GM19025 (cell line): ENCODE measurements around the gene PEX11A.

Experiments
- ATAC-seq: cut with Tn5 transposase; IDR thresholded peaks from one replicate; pipeline ENCODE4 v1.9.1; 2021; ENCODE audit warnings: mild to moderate bottlenecking, low read depth, moderate library complexity; ENCODE audit not compliant: unreplicated experiment

PEX11A gene

DNA sequence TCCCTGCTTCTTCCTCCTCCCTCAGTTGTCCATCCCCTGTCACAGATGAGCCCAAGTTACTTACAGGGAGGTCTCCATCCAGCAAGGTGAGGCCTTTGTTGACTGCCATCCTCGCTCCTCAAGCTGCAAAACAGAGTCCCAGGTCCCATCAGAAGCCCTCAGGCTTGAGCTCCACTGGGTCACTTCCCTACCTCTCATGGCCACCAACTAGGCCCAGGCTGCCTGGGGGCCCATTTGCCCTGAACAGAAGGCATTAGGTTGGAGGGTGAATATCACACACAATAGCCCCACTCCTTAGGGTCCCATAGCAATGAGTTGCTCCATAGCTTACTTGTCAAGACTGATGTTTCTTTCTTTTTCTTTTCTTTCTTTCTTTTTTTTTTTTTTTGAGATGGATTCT is 13.2 kb downstream of the PEX11A start:
- ATAC-seq = no peak

GRCh38 chr15:89675606-89676005 is 14.9 kb downstream of the PEX11A start:
- no peak for ATAC-seq

DNA sequence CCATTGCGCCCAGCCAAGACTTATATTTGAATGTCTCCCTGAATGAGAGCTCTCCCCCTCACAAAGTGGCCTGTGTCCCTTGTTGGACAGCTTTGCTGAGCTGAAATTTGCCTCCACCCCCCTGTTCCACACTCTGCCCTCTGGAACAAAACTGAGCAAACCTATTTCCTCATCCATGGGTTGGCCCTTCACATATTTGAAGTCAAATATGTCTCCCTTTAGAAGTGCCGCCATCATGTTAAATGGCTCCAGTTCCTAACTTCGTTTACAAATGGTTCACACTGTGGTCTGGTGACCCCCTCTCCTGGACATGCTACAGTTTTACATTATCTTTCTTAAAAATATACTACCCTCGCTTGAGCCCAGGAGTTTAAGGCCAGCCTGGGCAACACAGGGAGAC is 16.0 kb downstream of the PEX11A start:
- no peak for ATAC-seq

DNA sequence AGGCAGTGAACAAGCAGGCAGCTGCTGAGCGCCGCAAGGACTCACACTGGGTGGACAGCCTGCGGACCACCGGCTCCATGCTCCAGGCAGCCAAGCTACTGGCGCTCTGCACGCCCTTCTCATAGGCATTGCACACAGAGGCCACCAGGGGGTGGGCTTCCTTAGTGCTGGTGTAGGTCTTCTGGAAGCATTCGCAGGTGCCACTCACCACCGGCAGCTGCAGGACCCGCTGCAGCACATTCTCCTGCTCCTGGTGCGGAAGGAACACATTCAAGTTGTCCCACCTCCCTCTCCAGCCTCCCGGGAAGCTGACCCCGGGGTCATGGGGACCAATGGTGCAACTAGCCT is 17.4 kb downstream of the PEX11A start:
- no peak for ATAC-seq

DNA sequence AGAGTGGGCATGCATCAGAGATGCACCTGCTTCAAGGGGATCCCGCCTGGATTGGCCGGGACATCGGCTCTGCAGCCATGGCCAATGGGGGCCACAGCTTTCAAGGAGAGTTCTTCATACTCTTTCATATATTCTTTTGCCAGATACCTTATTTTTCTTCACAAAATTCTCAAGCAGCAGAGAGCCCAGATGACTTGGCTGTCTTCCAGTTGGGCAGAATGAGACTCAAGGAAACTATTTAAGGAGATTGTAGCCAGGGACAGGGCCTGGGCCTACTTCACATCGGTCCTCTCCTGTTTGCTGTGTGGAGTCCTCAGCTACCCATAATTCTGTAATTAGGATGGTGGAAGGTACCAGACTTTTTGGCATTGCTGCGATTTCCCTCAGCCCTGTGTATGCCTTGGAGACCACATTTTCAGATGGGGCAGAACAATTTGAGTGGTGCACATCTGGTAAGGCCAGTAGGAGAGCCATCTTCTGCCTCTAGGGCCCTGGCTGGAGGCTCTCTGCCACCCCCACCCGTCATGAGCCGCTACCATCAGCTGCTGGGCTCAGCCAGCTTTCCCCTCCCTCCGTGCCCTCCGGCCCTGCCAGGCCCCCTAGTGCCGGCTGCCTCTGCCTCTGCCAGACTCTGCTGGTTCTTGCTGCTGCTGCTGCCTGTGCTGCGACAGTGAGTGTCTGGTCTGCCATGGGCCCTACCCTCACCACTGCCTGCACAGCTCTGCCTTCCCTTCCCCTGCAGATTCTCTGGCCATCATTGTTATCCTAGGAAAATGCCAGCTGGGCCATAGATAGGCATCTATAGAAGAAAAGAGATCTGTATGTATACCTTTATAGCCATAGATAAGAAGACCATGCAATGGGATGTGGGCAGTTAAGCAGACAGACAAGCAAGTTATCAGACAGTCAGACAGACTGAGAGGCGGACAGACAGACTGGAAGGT is 18.1 kb downstream of the PEX11A start:
- ATAC-seq = no peak

DNA sequence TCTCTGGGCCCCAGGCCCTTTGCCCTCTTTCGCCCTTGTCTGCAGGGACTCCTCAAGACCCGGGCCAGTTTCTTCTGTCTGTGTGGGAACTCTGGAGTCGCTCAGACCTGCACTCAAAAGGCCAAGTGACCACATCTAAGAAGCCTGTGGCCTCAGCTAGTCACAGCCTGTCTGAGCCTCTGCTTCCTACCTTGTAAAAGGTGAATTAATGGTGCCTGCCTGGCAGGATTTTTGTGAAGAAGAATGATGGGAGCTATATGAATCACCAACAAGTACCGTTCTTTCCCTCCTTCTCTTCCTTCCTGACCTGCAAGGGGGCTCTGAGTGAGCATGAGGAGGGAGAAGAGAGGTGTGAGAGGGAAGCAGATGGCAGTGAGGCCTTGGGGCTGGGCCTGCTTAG is 18.9 kb downstream of the PEX11A start:
- ATAC-seq = no peak

DNA sequence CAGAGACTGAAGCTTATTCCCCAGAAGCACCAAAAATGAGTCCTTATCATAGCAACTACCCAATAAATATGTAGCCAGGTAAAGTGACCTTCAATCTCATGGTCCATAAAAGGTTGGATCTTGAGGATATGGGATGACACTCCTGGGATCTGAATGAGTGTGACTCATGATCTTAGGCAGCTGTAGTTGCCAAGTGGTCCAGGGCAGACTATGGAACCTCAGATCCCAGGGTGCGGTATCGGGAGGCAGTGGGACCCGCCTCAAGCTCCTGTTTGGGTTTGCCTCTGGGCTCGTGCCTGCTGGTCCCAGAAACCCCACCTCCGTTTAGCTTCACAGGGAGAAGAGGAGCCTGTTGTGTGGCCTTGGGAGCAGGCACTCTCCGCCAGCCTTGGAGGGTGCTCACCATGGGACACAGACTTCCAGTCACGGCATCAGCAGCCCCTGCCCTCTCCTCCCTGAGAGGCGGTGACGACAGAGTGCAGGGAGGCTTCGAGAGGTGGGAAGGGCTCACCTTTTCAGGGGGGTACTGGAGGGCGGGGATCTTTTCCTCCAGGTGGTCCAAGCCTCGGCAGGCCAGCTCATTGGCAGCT is 19.5 kb downstream of the PEX11A start:
- no peak for ATAC-seq

- no peak for ATAC-seq
Observed at GRCh38 chr15:89669941-89670340, 20.6 kb downstream of the PEX11A start.

- ATAC-seq = no peak
Observed at GRCh38 chr15:89669309-89669865, 21.2 kb downstream of the PEX11A start.

GRCh38 chr15:89668171-89668570 is 22.4 kb downstream of the PEX11A start:
- no peak for ATAC-seq

- no peak for ATAC-seq
Observed at GRCh38 chr15:89667706-89667960, 22.9 kb downstream of the PEX11A start.

DNA sequence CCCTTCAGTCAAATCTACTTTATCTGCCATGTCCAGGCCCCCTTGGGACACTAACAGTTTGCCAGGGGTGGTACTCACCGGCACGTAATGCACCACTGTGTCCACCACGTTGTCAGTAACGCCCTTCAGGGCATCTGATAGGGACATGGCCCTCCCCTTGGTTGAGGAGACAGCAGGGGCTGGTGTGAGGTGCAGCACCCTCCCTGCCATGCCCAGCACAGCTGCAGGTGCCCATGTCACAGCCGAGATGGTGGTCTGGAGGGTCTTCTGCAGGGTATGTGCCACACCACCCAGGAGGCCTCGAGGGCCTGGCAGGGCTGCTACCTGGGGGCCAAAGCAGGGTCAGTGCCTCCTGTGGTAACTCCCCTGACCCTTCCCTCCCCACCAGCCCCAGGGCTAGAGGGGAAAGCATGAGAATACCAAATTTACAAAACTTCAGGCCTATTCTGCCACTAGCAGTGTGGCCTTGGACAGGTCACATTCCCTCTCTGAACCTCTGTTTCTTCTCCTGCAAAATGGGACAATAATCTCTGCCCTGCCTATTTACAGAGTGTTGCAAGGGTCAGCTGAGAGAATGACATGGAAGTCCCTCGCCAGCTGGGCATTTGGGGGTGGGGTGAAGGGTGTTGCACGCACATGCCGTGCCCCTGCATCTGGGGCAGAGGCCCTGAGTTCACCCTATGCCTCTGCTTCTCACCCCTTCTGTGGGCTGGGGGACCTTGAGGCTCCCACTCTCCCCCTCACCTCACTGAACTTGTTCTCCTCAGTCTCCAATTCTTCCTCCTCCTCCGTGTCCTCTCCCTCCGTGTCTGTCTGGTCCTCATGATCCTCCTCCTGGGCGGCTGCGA is 23.5 kb downstream of the PEX11A start:
- ATAC-seq = no peak

DNA sequence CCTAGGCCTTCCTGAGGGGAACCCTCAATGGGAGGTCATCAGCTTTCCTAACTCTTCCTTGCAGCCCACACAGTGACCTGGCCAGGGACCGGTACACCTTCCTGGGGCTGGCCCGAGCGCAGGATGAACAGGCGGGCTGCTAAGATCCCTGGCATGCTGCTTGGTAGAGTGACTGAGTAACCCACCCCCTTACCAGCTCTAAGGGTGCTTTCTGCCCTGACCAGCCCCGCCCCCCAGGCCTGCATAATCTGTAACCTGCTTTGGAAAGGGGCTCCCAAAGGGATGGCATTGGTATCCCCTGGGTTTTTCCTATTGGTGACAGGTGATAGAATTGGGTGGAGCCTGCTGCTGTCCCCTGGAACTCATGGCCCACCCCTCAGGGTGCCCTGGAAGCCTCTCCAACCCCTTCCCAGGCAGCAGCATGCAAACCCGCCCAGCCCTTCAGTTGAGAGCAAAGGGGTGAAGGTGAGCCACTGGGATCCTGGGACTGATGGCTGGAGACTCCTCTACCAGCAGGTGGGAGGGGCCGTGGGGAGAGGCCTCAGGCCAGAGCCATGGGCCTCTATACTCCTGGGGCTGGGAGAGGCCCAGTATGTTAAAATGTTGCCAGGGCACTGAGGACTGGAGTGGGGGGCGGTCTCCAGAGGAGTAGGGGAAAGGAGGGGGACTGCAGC is 24.2 kb downstream of the PEX11A start:
- ATAC-seq = no peak

- no peak for ATAC-seq
Observed at GRCh38 chr15:89665449-89666181, 24.9 kb downstream of the PEX11A start.

DNA sequence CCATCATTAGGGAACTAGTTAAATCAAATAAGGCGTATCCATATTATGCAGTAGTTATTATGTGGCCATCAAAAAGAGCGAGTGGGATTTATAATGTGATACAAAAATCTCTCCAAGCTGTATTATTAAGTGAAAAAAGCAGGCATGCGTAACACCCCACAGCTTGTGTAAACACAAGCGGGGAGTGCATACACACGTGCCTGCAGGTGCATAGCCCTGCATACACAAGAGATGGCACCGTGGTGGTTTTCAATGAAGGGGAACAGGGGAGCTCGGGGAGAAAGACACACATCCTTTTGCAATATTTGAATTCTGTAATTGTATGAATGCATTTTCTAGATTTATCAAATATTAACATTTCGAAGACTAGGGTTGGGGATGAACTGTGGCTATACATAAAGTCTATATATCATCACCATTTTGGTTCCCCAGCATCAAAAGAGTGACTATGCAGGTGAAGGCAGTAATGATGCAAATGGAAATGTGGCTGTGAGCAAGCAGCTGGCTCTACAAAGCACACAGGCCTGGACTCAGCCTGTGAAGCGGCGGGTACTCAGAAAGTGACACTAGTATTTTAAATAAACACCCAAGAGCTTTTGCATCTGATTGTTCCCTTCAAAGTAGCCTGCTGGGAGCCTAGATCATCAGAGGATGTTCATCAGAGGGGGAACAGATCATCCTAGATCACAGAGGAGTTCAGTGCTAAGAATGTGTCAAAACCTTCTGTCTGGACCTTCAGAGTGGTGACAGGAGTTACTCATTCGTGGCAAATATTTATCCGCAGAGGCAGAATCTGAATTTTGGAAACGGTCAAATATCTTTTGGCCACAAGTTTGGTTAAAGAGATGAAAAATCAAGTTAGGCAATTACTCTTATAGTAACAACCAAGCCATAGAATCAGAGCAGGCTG is 25.9 kb downstream of the PEX11A start:
- no peak for ATAC-seq

- ATAC-seq = no peak
Observed at GRCh38 chr15:89662893-89663626, 27.5 kb downstream of the PEX11A start.

GRCh38 chr15:89660556-89660955 is 30.0 kb downstream of the PEX11A start:
- ATAC-seq = no peak

DNA sequence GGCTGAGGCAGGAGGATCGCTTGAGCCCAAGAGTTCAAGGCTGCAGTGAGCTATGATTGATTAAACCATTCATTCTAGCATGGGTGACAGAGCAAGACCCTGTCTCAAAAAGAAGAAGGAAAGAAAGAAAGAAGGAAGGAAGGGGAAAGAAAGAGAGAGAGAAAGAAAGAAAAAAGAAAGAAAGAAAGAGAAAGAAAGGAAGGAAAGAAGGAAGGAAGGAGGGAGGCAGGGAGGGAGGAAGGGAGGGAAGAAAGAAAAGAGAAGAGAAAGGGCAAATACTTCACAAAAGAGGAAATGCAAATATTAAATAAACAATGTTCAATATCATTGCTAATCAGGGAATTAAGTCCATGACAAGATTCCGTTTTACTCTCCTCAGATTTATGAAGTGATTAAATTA is 31.3 kb downstream of the PEX11A start:
- no peak for ATAC-seq
